GM12892 (cell line): Measurements from ENCODE around the gene MAN2A1.

Experiments used
- POLR2A ChIP-seq: IDR thresholded peaks from 2 replicates; pipeline ENCODE4 v1.6.1; 2011; ENCODE audit warnings: low read depth, low read length, control low read depth
- POLR2AphosphoS5 ChIP-seq: IDR thresholded peaks from 2 replicates; pipeline ENCODE4 v1.6.1; 2011; ENCODE audit warnings: low read depth, low read length, control low read depth

DNA sequence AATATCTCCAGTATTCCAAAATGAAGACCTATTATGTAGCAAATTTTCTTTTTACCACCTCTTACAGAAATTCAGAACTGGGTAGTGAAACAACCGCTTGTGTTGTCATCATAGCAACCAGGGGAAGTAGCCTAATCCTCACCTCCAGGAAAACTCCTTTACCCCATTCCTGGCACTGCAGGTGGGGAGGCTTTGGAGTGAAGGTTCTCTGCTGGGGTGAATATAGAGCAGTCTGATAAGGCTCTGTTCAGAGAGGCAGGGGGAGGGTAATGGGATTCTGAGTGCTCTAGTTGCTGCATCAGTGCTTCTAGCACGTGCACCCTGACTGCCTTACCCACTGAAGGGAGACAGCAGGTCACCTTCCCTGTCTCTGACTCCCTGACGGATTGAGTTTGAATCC, 116.2 kb downstream of the MAN2A1 start:
- TF ChIP-seq POLR2AphosphoS5 (no peak), POLR2A (no peak)
